Naive thymus-derived CD4-positive, alpha-beta T cell (primary cell): ENCODE data around the gene MMP8. TPM values are rescaled to one million over a fixed set of nuclear protein-coding genes. Genes with fewer than 3 reads are reported as not detected.

Experiments
- ATAC-seq: fragments of 150-1000 bp; cut with Tn5 transposase; 2 replicates; pipeline ENCODE4 v1.10.0; 2021; ENCODE audit warnings: mild to moderate bottlenecking, moderate library complexity
- CTCF ChIA-PET: fragments of 350-600 bp; sonication (Branson Sonifier 250); formaldehyde crosslinking; loops from one replicate; lab custom pipeline; 2021; ENCODE audit warnings: antibody characterized with exemption; lab: Charles Lee
- POLR2A ChIA-PET: fragments of 350-600 bp; sonication (Branson Sonifier 250); formaldehyde crosslinking; loops from one replicate; lab custom pipeline; 2021; ENCODE audit warnings: antibody characterized with exemption, inconsistent platforms; lab: Charles Lee
- DNase-seq, 9 donors: peaks; one replicate each; pipeline versions ENCODE4 v3.0.0 to v3.0.0-alpha.2; 2020 to 2022; ENCODE audit warnings: mixed read lengths in 1 of 9
- H3K27ac ChIP-seq: one replicate; pipeline ENCODE4 v1.7.0; 2013; ENCODE audit warnings: mild to moderate bottlenecking, low read depth, low read length, moderate library complexity
- H3K27me3 ChIP-seq, 2 donors: one replicate each; pipeline ENCODE4 v1.7.0; 2013; ENCODE audit warnings: low read length in 2 of 2, mild to moderate bottlenecking in 2 of 2, moderate library complexity in 2 of 2; ENCODE audit not compliant: control insufficient read depth in 2 of 2, insufficient read depth in 2 of 2
- H3K36me3 ChIP-seq, 3 experiments: 1 replicate in 2 of 3; 2 replicates in 1 of 3; pipeline ENCODE4 v1.7.0; 2013; ENCODE audit warnings: low read length in 3 of 3, mild to moderate bottlenecking in 3 of 3, moderate library complexity in 1 of 3; ENCODE audit not compliant: insufficient read depth in 3 of 3, control insufficient read depth in 2 of 3
- H3K4me1 ChIP-seq, 2 donors: one replicate each; pipeline ENCODE4 v1.7.0; 2013; ENCODE audit warnings: low read length in 2 of 2, mild to moderate bottlenecking in 2 of 2, moderate library complexity in 1 of 2; ENCODE audit not compliant: control insufficient read depth in 2 of 2, insufficient read depth in 2 of 2
- H3K4me3 ChIP-seq: 2 replicates; pipeline ENCODE4 v1.7.0; 2013; ENCODE audit warnings: mild to moderate bottlenecking, low read length
- H3K9me3 ChIP-seq, 3 experiments: 1 replicate in 2 of 3; 2 replicates in 1 of 3; pipeline ENCODE4 v1.7.0; 2013; ENCODE audit warnings: low read length in 3 of 3; ENCODE audit not compliant: control insufficient read depth in 2 of 3
- H3K27ac Mint-ChIP-seq, 9 donors: one replicate each; pipeline ENCODE4 v1.8.0; 2020 to 2022; ENCODE audit warnings: mixed read lengths in 9 of 9, mild to moderate bottlenecking in 8 of 9, moderate library complexity in 5 of 9, inconsistent platforms in 2 of 9
- H3K27me3 Mint-ChIP-seq, 5 donors: one replicate each; pipeline ENCODE4 v1.8.0; 2021 to 2022; ENCODE audit warnings: mixed read lengths in 5 of 5, mild to moderate bottlenecking in 1 of 5
- H3K36me3 Mint-ChIP-seq, 5 donors: one replicate each; pipeline ENCODE4 v1.8.0; 2020 to 2022; ENCODE audit warnings: mixed read lengths in 5 of 5, mild to moderate bottlenecking in 3 of 5, inconsistent platforms in 1 of 5
- H3K4me1 Mint-ChIP-seq, 7 donors: one replicate each; pipeline ENCODE4 v1.8.0; 2020 to 2022; ENCODE audit warnings: mixed read lengths in 7 of 7, mild to moderate bottlenecking in 3 of 7, inconsistent platforms in 1 of 7
- H3K4me3 Mint-ChIP-seq, 10 donors: one replicate each; pipeline ENCODE4 v1.8.0; 2020 to 2022; ENCODE audit warnings: mild to moderate bottlenecking in 10 of 10, mixed read lengths in 10 of 10, moderate library complexity in 6 of 10, inconsistent platforms in 2 of 10
- H3K9me3 Mint-ChIP-seq, 11 donors: one replicate each; pipeline ENCODE4 v1.8.0; 2020 to 2022; ENCODE audit warnings: mixed read lengths in 11 of 11, mild to moderate bottlenecking in 4 of 11, inconsistent platforms in 1 of 11, moderate library complexity in 1 of 11
- intact Hi-C, 2 donors: fragments of 100-400 bp; cut with micrococcal nuclease; formaldehyde crosslinking; loops; one replicate each; pipeline ENCODE4 v1.15.1; 2023
- polyA plus RNA-seq, 2 donors: library from polyadenylated mRNA; unstranded; fragments of 300-500 nt; fragmentation: Illumina TruSeq; gene quantifications; one replicate each; pipeline ENCODE4 v1.2.3, GENCODE V29; 2021
- total RNA-seq, 6 experiments: library from RNA in 5 of 6; stranded (reverse) in 5 of 6; gene quantifications; 1 replicate in 5 of 6; 2 replicates in 1 of 6; pipeline ENCODE4 v1.2.3 and lab custom pipeline; 2021 to 2026

MMP8 gene
- total and polyA plus RNA-seq, 7 experiments from 2014 or later, result not detected

- no peak overlapping the region for H3K27ac Mint-ChIP-seq
- CTCF ChIA-PET, result no interaction called here
Observed at GRCh38 chr11:102708654-102709053, 16.1 kb downstream of the MMP8 start.

GRCh38 chr11:102705626-102706025, 19.1 kb downstream of the MMP8 start, which contains the start of gene MMP27:
Gene MMP27, minus strand, starts transcription at chr11:102705769. Its CDS starts 55 bp downstream, at chr11:102705714.
- Mint-ChIP-seq H3K27me3 (peaks cover 5 to 14% (median 13%) of the 10 kb centered on the region in 5 donors), H3K4me3 (no peak within 1 kb of the TSS), H3K36me3 (no peaks in the 10 kb centered on the region), H3K9me3 (peaks cover 0 to 2% (median 0%) of the 10 kb centered on the region in 11 donors), H3K4me1 (peaks cover 0 to 5% (median 0%) of the 10 kb centered on the region in 7 donors), H3K27ac (no peak within 1 kb of the TSS)
- Histone ChIP-seq H3K27me3 (no peaks in the 10 kb centered on the region), H3K4me3 (no peak within 1 kb of the TSS), H3K27ac (no peak within 1 kb of the TSS), H3K36me3 (no peaks in the 10 kb centered on the region), H3K9me3 (no peaks in the 10 kb centered on the region), H3K4me1 (no peaks in the 10 kb centered on the region)
- intact Hi-C loops, result no loop called here
- no peak for ATAC-seq
- ChIA-PET POLR2A (no interaction called here), CTCF (no interaction called here)
- no peak for DNase-seq

More at GRCh38 chr11:102708654-102709053, 16.1 kb downstream of the MMP8 start:
- no peaks in the 10 kb centered on the region for H3K9me3 ChIP-seq
- H3K36me3 ChIP-seq, result no peaks in the 10 kb centered on the region
- H3K4me1 ChIP-seq, result no peaks in the 10 kb centered on the region
- ATAC-seq, result no peak
- H3K27ac ChIP-seq, result no peak overlapping the region
- no peak overlapping the region for H3K4me3 ChIP-seq
- intact Hi-C loops, result no loop called here
- H3K27me3 Mint-ChIP-seq, result peaks cover 9 to 30% (median 23%) of the 10 kb centered on the region in 5 donors
- H3K4me1 Mint-ChIP-seq, result peaks cover 0 to 7% (median 0%) of the 10 kb centered on the region in 7 donors
- no peak for DNase-seq
- no peak overlapping the region for H3K4me3 Mint-ChIP-seq
- no peaks in the 10 kb centered on the region for H3K27me3 ChIP-seq
- H3K9me3 Mint-ChIP-seq, result peaks cover 0 to 2% (median 0%) of the 10 kb centered on the region in 11 donors
- no peaks in the 10 kb centered on the region for H3K36me3 Mint-ChIP-seq
- POLR2A ChIA-PET, result no interaction called here

- Mint-ChIP-seq H3K27ac (no peak overlapping the region), H3K4me3 (no peak overlapping the region), H3K27me3 (peaks cover 6 to 13% (median 9%) of the 10 kb centered on the region in 5 donors), H3K4me1 (peaks cover 0 to 5% (median 0%) of the 10 kb centered on the region in 7 donors), H3K36me3 (no peaks in the 10 kb centered on the region), H3K9me3 (peaks cover 0 to 2% (median 0%) of the 10 kb centered on the region in 11 donors)
- Histone ChIP-seq H3K4me1 (no peaks in the 10 kb centered on the region), H3K4me3 (no peak overlapping the region), H3K27ac (no peak overlapping the region), H3K9me3 (no peaks in the 10 kb centered on the region), H3K36me3 (no peaks in the 10 kb centered on the region), H3K27me3 (no peaks in the 10 kb centered on the region)
- ChIA-PET CTCF (no interaction called here), POLR2A (no interaction called here)
- intact Hi-C loops, result no loop called here
- no peak for DNase-seq
- no peak for ATAC-seq
Observed at GRCh38 chr11:102704841-102705240, 19.9 kb downstream of the MMP8 start.

- Histone ChIP-seq H3K4me1 (no peaks in the 10 kb centered on the region), H3K27me3 (no peaks in the 10 kb centered on the region), H3K36me3 (no peaks in the 10 kb centered on the region), H3K9me3 (no peaks in the 10 kb centered on the region), H3K4me3 (no peak overlapping the region), H3K27ac (no peak overlapping the region)
- ChIA-PET POLR2A (no interaction called here), CTCF (no interaction called here)
- Mint-ChIP-seq H3K4me1 (peaks cover 0 to 5% (median 0%) of the 10 kb centered on the region in 7 donors), H3K27me3 (peaks cover 5 to 12% (median 10%) of the 10 kb centered on the region in 5 donors), H3K27ac (no peak overlapping the region), H3K36me3 (no peaks in the 10 kb centered on the region), H3K9me3 (peaks cover 0 to 2% (median 0%) of the 10 kb centered on the region in 11 donors), H3K4me3 (no peak overlapping the region)
- intact Hi-C loops, result no loop called here
- no peak for DNase-seq
- no peak for ATAC-seq
Observed at GRCh38 chr11:102703826-102704493, 20.8 kb downstream of the MMP8 start.

GRCh38 chr11:102695201-102695600, 29.6 kb downstream of the MMP8 start:
- H3K4me1 Mint-ChIP-seq, result no peaks in the 10 kb centered on the region
- no peak overlapping the region for H3K27ac Mint-ChIP-seq
- CTCF ChIA-PET, result no interaction called here
- no peaks in the 10 kb centered on the region for H3K36me3 Mint-ChIP-seq
- intact Hi-C loops, result no loop called here
- peaks cover 7 to 22% (median 14%) of the 10 kb centered on the region in 5 donors for H3K27me3 Mint-ChIP-seq
- no peak overlapping the region for H3K27ac ChIP-seq
- ATAC-seq (no peak), DNase-seq (no peak)
- no peak overlapping the region for H3K4me3 ChIP-seq
- H3K36me3 ChIP-seq, result no peaks in the 10 kb centered on the region
- POLR2A ChIA-PET, result no interaction called here
- no peaks in the 10 kb centered on the region for H3K9me3 ChIP-seq
- H3K4me3 Mint-ChIP-seq, result no peak overlapping the region
- H3K9me3 Mint-ChIP-seq, result no peaks in the 10 kb centered on the region
- H3K4me1 ChIP-seq, result no peaks in the 10 kb centered on the region
- H3K27me3 ChIP-seq, result no peaks in the 10 kb centered on the region

GRCh38 chr11:102685754-102686153, 39.0 kb downstream of the MMP8 start:
- ATAC-seq (peak; percentile 56), DNase-seq (no peak)
- POLR2A ChIA-PET, result no interaction called here
- peaks cover 19 to 34% (median 31%) of the 10 kb centered on the region in 5 donors for H3K27me3 Mint-ChIP-seq
- no peaks in the 10 kb centered on the region for H3K9me3 ChIP-seq
- no peaks in the 10 kb centered on the region for H3K4me1 ChIP-seq
- peaks cover 0 to 1% (median 0%) of the 10 kb centered on the region in 11 donors for H3K9me3 Mint-ChIP-seq
- peak overlapping the region in 1 of 9 donors; percentile 55 for H3K27ac Mint-ChIP-seq
- no peaks in the 10 kb centered on the region for H3K27me3 ChIP-seq
- CTCF ChIA-PET, result no interaction called here
- H3K27ac ChIP-seq, result no peak overlapping the region
- no peaks in the 10 kb centered on the region for H3K36me3 ChIP-seq
- no peaks in the 10 kb centered on the region for H3K4me1 Mint-ChIP-seq
- no peak overlapping the region for H3K4me3 ChIP-seq
- no peak overlapping the region for H3K4me3 Mint-ChIP-seq
- intact Hi-C loops, result no loop called here
- no peaks in the 10 kb centered on the region for H3K36me3 Mint-ChIP-seq

GRCh38 chr11:102685338-102685737, 39.4 kb downstream of the MMP8 start:
- intact Hi-C loops, result no loop called here
- Mint-ChIP-seq H3K4me1 (no peaks in the 10 kb centered on the region), H3K27me3 (peaks cover 19 to 33% (median 30%) of the 10 kb centered on the region in 5 donors), H3K36me3 (no peaks in the 10 kb centered on the region), H3K9me3 (peaks cover 0 to 1% (median 0%) of the 10 kb centered on the region in 11 donors), H3K27ac (no peak overlapping the region), H3K4me3 (no peak overlapping the region)
- no peaks in the 10 kb centered on the region for H3K4me1 ChIP-seq
- DNase-seq, result no peak
- H3K4me3 ChIP-seq, result no peak overlapping the region
- ChIA-PET CTCF (no interaction called here), POLR2A (no interaction called here)
- no peaks in the 10 kb centered on the region for H3K9me3 ChIP-seq
- no peak overlapping the region for H3K27ac ChIP-seq
- no peak for ATAC-seq
- no peaks in the 10 kb centered on the region for H3K36me3 ChIP-seq
- H3K27me3 ChIP-seq, result no peaks in the 10 kb centered on the region
